GM18498 (cell line): Measurements from ENCODE around the gene PLA2G12A.

Experiments used
- ATAC-seq: cut with Tn5 transposase; IDR thresholded peaks from one replicate; pipeline ENCODE4 v1.9.1; 2021; ENCODE audit warnings: mild to moderate bottlenecking, moderate library complexity; ENCODE audit not compliant: unreplicated experiment

The PLA2G12A gene

GRCh38 chr4:109729117-109729717, 653 bp downstream of the PLA2G12A start:
- no peak for ATAC-seq

GRCh38 chr4:109728385-109728784, 1.5 kb downstream of the PLA2G12A start:
- ATAC-seq, result no peak

DNA sequence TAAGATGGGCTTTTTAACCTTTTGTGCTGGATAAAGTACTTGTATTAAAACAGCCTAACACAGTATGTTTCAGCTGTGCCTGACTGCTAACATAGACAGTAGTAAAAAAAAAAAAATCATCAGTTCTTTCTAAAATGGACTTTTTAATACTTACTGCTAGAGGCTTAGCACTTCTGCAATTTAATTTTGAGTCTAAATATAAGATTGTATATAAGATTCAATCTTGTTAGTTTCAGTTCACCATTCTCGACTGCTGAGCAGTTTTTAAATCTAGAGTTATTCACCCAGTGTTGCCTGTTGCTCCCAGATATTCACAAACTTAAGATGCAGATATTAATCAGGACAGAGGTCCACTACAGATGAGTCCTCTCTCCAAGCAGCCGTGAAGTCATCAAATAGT, 6.8 kb downstream of the PLA2G12A start:
- no peak for ATAC-seq

DNA sequence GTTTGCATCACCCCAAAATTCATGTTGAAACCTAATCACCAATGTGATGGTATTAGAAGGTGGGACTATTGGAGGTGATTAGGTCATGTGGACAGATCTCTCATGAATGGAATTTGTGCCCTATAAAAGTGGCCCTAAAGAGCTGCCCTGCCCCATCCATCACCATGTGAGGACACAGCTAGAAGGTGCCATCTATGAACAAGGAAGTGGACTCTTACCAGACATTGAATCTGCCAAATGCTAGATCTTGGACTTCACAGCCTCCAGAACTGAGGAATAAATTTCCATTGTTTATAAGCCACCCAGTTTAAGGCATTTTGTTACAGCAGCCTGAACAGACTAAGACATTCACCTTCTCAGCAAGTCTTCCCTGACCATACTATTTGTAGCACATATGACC, 7.5 kb downstream of the PLA2G12A start:
- ATAC-seq, result no peak

DNA sequence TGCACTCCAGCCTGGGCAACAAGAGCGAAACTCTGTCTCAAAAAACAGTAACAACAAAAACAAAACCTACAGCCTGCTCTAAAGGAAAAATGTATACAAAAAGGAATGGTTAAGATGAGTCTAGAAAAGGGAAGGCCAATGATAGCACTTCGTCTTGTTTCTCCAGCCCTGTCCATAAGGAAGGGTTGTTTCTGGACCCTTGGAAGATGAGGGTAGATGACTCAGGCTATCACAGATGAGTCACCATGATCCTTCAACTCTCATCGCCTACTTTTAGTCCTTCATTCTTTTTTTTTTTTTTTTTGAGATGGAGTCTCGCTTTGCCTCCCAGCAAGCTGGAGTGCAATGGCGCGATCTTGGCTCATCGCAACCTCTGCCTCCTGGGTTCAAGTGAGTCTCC, 8.8 kb downstream of the PLA2G12A start:
- ATAC-seq, result no peak

DNA sequence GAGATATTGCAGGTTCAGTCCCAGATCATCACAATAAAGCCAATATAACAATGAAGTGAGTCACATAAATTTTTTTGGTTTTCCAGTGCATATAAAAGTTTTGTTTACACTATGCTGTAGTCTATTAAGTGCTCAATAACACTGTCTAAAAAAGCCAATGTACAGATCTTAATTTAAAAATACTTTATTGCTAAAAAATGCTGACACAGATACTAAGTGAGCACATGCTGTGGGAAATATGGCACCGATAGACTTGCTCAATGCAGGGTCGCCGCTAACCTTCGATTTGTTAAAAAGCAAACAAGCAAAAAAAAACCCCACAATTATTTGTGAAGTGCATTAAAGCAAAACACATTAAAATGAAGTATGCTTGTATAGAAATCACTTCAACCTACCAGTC, 10.3 kb downstream of the PLA2G12A start:
- no peak for ATAC-seq

DNA sequence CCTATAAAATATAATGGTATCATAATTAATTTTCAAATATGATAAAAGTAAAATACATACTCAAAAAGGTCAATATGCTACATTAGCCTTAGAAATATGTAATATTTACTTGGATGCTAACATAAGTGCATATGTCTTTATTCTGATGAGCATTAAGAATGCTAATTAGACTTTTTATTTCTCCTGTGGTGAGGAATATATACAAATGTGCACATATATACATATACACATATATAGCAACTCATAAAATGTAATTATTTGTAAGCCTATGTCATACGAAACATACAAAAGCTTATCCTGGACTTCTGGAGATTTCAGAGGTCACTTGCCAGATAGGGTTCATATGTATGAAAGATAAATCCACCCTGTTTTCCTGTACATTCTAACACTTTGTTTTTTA, 11.1 kb downstream of the PLA2G12A start:
- no peak for ATAC-seq

GRCh38 chr4:109713500-109713899, 16.4 kb downstream of the PLA2G12A start:
- no peak for ATAC-seq

DNA sequence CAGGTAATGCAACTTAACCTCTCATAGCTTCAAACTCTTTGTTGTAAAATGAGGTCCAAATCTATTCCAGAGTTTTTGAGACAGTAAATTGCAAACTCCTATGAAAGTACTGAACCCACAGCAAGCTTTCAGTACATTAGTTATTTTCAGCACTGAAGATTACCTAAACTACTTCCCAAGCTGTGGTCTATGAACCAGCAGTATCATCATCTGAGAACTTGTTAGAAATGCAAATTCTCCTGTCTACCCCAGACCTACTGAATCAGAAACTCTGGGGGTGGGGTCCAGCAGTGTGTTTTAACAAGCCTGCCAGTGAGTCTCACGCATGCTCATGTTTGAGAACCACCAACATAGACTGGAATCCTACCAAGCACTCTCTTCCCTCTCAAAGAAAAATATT, 20.9 kb downstream of the PLA2G12A start:
- peak; percentile 98 for ATAC-seq

- no peak for ATAC-seq
Measured at GRCh38 chr4:109708435-109708834, 21.4 kb downstream of the PLA2G12A start.

DNA sequence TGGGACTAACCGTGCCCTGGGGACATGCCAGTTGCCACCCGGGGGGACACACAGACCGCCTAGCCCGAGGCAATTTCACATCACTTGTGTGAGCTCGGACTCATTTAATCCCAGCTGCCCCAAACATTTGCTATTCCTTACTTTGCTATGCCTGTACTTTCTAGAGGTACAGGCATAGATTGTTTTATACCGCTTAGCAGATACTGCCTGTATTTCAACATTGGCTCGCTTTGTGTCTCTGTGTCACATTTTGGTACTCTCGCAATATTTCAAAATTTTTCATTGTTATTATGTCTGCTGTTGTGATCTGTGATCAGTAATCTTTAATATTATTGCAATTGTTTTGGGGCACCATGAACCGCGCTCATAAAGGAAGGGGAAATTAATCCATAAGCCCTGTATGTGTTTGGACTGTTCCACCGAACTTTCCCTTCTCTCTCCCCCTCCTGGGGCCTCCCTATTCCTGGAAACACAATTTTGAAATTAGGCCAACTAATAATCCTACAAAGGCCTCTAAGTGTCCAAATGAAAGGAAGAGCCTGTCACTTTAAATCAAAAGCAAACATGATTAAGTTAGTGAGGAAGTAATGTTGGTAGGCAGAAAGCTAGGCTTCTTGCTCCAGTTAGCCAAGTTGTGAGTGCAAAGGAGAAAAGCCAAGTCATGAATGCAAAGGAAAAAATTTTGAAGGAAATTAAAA, 26.1 kb downstream of the PLA2G12A start:
- ATAC-seq, result no peak

- peak; percentile 80 for ATAC-seq
Measured at GRCh38 chr4:109702950-109703663, 26.8 kb downstream of the PLA2G12A start, which contains the start of gene CASP6. Gene CASP6, minus strand, starts transcription at chr4:109703445. Its CDS starts 50 bp downstream, at chr4:109703395.

DNA sequence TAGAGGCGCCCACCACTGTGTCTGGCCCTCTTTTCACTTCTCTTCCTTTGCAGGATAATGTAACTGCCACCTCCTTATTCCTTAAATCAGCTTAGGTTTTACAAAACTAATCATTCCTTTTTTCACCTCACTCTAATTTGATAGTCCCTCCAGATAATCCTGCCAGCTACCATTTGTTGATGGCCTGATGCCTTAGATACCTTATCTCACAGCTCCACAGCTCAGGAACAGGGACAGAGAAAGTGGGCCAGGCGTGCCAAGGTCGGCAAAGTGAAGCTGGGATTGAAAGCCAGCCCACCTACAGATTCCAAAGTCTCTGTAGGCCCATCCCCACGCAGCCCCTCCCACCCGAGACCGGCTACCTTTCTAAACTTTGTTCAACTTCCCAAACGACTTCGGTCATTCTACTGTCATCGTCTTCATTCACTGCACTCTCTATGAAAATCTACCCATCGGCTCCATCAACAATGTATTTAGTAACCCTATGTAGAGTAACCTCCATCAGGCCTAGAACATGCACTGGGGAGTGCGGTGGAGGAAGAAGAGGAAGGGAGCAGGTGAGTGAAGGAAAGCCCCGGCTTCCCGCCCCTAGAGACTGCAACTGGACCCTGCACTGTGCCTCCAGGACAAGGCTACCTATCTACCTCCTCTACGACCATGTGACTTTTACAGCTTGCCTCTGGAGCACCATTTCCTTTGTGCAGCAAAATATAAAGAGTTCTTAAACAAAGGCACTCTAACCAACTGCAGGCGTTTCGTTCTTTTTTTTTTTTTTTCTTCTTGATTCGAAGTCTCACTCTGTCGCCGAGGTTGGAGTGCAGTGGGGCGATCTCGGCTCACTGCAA, 28.1 kb downstream of the PLA2G12A start:
- no peak for ATAC-seq

DNA sequence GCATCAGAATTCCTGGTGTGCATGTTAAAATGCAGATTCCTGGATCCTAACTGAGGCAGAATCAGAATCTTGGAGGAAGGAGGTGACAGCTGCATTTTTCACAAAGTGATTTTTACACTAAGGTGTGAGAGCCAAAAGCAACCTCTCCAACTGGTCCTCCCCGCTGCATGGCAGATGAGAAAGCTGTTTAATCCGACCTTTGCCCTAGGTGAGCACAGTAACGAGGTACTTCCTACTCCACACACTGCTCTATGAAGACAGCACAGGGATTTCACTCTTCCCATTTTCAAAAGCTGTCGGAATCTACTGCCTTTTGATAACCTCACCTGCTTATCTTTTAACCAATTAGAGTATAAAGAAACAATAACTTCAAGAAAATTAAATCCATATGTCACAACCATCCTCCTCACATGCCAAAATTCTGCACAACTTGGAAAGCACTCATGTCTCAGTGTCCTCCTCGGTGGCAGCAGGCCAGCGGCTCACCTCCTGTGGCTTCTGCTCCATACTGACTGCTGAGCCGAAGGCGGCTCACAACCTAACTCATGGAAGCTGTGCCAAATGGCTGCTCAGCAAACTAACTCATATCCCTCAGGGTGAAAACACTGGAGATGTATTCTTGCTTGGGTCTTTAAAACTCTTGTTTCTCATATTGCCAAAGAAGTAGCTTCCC, 30.2 kb downstream of the PLA2G12A start:
- ATAC-seq, result no peak

- no peak for ATAC-seq
Measured at GRCh38 chr4:109698656-109699055, 31.2 kb downstream of the PLA2G12A start.

DNA sequence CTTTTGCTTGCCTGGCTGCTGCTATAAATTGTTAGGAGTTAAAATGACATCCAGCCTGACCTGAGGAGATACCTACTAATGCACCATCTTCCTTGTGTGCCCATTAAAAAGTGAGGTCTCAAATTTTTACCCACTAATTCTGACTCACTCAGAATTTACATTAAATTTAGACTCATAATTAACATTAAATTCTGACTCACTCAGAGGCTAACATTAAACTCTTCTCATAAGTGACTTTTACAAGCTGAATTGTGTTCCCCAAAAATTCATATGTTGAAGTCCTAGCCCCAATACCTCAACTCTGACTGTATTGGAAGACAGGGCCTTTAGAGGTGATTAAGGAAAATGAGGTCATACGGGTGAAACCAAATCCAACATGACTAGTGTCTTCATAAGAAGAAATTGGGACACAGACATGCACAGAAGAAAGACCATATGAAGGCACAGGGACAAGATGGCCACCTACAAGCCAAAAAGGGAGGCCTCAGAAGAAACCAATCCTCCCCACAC, 38.4 kb downstream of the PLA2G12A start:
- no peak for ATAC-seq

GRCh38 chr4:109690690-109691410, 39.0 kb downstream of the PLA2G12A start:
- ATAC-seq, result peak; percentile 96

GRCh38 chr4:109684727-109685126, 45.1 kb downstream of the PLA2G12A start:
- no peak for ATAC-seq

GRCh38 chr4:109683621-109684253, 46.1 kb downstream of the PLA2G12A start:
- no peak for ATAC-seq
